Heart right ventricle (tissue), 16 donors: ENCODE measurements around the gene NFIL3. TPM values are rescaled to one million over a fixed set of nuclear protein-coding genes. Genes with fewer than 3 reads are reported as not detected.

Experiments
- ATAC-seq, 8 donors: fragments of 200-7000 bp; cut with Tn5 transposase; one replicate each; pipeline ENCODE4 v1.9.1; 2020; ENCODE audit warnings: mild to moderate bottlenecking in 8 of 8, moderate library complexity in 8 of 8, moderate number of reproducible peaks in 1 of 8
- DNase-seq, 2 donors: peaks; one replicate each; pipeline ENCODE4 v3.0.0-alpha.2; 2020
- H3K27ac ChIP-seq, 10 donors: fragments of 200-600 bp; sonication (generic) in 2 of 10; one replicate each; pipeline versions ENCODE4 v1.5.0 to v1.8.0; 2020 to 2022; ENCODE audit warnings: mild to moderate bottlenecking in 3 of 10
- H3K27me3 ChIP-seq, 7 donors: fragments of 200-600 bp; one replicate each; pipeline ENCODE4 v1.8.0; 2021 to 2022; ENCODE audit warnings: mild to moderate bottlenecking in 2 of 7
- H3K36me3 ChIP-seq, 9 donors: fragments of 200-600 bp; sonication (generic) in 1 of 9; one replicate each; pipeline versions ENCODE4 v1.5.0 to v1.8.0; 2020 to 2022; ENCODE audit warnings: mild to moderate bottlenecking in 2 of 9
- H3K4me1 ChIP-seq, 9 donors: fragments of 200-600 bp; sonication (generic) in 1 of 9; one replicate each; pipeline versions ENCODE4 v1.5.0 to v1.8.0; 2020 to 2022; ENCODE audit warnings: mild to moderate bottlenecking in 4 of 9
- H3K4me3 ChIP-seq, 10 donors: fragments of 200-600 bp; sonication (generic) in 2 of 10; one replicate each; pipeline versions ENCODE4 v1.5.0 to v1.8.0; 2020 to 2022; ENCODE audit warnings: mild to moderate bottlenecking in 7 of 10, moderate library complexity in 2 of 10
- H3K9me3 ChIP-seq, 11 donors: fragments of 200-600 bp in 10 of 11; sonication (generic) in 2 of 11; one replicate each; pipeline versions ENCODE4 v1.5.0 to v1.8.0; 2013 to 2022; ENCODE audit warnings: mild to moderate bottlenecking in 2 of 11, control low read depth in 1 of 11, moderate library complexity in 1 of 11
- WGBS, 2 donors: extraction: QIAGEN DNeasy Blood & Tissue Kit; methylation state at CpG; one replicate each; pipeline ENCODE4 v1.1.7; 2013; ENCODE audit warnings: inconsistent platforms in 1 of 2; 5-methylcytosine and 5-hydroxymethylcytosine counted together
- intact Hi-C, 10 donors: fragments of 100-400 bp; cut with DNase I; formaldehyde crosslinking; loops; one replicate each; pipeline versions ENCODE4 v1.11.1 to v1.14.2; 2022
- polyA plus RNA-seq, 2 donors: library from polyadenylated mRNA; stranded (reverse); fragments of 200-250 nt; gene quantifications; one replicate each; pipeline ENCODE4 v1.2.3, GENCODE V29; 2013
- total RNA-seq, 10 donors: library from RNA; stranded (reverse); fragmentation: NEBNext Ultra II Directional in 3 of 10; extraction: Animal tissue kit (Norgen Biotek cat#: 25700) in 3 of 10; gene quantifications; one replicate each; pipeline versions ENCODE4 v1.2.1 to v1.2.4, GENCODE V29; 2021 to 2023
- TF ChIP-seq, protein P1 (sequence below), 9 donors: fragments of 200-600 bp; sonication (generic) in 2 of 9; IDR thresholded peaks; one replicate each; pipeline versions ENCODE4 v1.5.0 to v1.8.0; 2021 to 2022; ENCODE audit warnings: antibody characterized with exemption in 9 of 9, mild to moderate bottlenecking in 5 of 9, moderate library complexity in 1 of 9
- donor health status: Arrhythmogenic right ventricular cardiomyopathy.
- donor health status: ischemic (EF 13 %, LVEDD 7.1; RV severe dilation, severe dysfunction).
- donor health status: healthy with polysubstance abuse.
- donor health status: DM: no; HTN: yes; CAD: no.
- donor health status: DM: no; HTN: no; CAD: no.
- donor health status: ischemic (EF 25% LVEDD 6.9; RV normal size, moderate dysfunction).
- donor health status: ischemic (EF 25% LVEDD 5.7; RV mildly dilated, moderate dysfunction).
- donor health status: healthy.
- donor health status: DM: yes; HTN: yes; CAD: no.
- donor health status: Ischemic cardiomyopathy.
- donor health status: ischemic (EF 35%, LVEDD 5.7; RV mildly dilated, moderate dysfunction).
- donor health status: nonischemic (EF 11% LVEDD 7.7; RV severe dilation, severe dysfunction).
- donor health status: DM: yes; HTN: yes; CAD: no.
- donor health status: PGD.
- donor health status: ischemic (EF 29% LVEDD 5.4; RV normal size, mild dysfunction).
- donor health status: nonischemic (EF 23%, LVEDD 6.1; RV moderate dilation, normal function).

The NFIL3 gene
- total and polyA plus RNA-seq, 12 donors: 10.8 to 88.0 (median 26.9) TPM

DNA sequence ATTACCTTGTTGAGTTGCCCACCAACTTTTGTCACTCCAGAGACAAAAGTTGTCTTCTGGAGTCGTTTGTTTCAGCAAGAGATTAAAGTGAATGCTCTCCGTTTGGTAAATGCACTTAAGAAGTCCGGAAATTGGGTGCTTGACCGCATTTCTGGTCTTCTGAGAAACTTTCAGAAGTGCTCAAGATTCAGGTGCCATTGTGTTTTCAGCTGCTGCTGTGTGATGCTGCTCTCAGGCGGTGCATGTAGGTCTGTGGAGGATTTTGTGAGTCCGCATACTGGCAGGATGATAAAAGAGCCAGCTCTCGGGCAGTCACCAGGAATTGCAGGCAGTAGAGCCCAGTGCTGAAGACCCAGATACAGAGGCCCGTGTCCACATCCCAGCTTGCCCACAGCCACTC, 5.9 kb upstream of the NFIL3 start:
- 84 to 87% methylated on average over 8 of the region's 8 CpGs for WGBS, 2 donors
- DNase-seq (no peak), ATAC-seq (no peak)
- Histone ChIP-seq H3K27ac (peak overlapping the region in 1 of 10 donors; percentile 22), H3K27me3 (no peaks in the 10 kb centered on the region), H3K4me3 (no peak overlapping the region), H3K4me1 (peaks cover 0 to 52% (median 7%) of the 10 kb centered on the region in 9 donors), H3K9me3 (no peaks in the 10 kb centered on the region), H3K36me3 (no peaks in the 10 kb centered on the region)
- intact Hi-C loops: loop anchor here in 8 of 10 donors (2.0 to 10.0 kb wide), 12 partner anchors 53 to 512 kb away; no protein-coding TSS in a partner anchor
- TF ChIP-seq, protein P1, sequence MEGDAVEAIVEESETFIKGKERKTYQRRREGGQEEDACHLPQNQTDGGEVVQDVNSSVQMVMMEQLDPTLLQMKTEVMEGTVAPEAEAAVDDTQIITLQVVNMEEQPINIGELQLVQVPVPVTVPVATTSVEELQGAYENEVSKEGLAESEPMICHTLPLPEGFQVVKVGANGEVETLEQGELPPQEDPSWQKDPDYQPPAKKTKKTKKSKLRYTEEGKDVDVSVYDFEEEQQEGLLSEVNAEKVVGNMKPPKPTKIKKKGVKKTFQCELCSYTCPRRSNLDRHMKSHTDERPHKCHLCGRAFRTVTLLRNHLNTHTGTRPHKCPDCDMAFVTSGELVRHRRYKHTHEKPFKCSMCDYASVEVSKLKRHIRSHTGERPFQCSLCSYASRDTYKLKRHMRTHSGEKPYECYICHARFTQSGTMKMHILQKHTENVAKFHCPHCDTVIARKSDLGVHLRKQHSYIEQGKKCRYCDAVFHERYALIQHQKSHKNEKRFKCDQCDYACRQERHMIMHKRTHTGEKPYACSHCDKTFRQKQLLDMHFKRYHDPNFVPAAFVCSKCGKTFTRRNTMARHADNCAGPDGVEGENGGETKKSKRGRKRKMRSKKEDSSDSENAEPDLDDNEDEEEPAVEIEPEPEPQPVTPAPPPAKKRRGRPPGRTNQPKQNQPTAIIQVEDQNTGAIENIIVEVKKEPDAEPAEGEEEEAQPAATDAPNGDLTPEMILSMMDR (IDR thresholded peaks at IDR 0.05): no peak

DNA sequence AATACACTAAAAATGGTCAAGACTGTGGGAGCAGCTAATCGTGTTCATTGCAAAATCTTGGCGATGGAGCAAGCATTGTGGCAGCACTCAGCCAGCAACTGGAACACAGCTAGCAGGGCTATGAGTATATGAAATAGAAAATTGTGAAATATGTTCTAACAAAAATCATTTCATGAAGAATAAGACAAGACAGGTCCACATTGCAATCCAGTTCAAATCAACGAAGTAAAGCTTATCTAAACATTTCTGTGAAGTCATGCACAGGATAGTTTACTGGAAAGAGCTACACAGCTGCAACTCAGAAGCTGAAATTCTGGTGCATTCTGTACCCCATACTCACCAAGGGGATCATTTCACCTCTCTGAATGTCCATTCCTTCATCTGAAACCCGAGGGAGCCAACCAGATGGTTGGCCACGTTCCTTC, 5.3 kb upstream of the NFIL3 start:
- H3K4me3 ChIP-seq: no peak overlapping the region
- no peaks in the 10 kb centered on the region for H3K27me3 ChIP-seq
- peak overlapping the region in 1 of 10 donors; percentile 71 for H3K27ac ChIP-seq
- ATAC-seq (no peak), DNase-seq (no peak)
- TF ChIP-seq, protein P1 (IDR thresholded peaks at IDR 0.05): no peak
- peaks cover 0 to 53% (median 8%) of the 10 kb centered on the region in 9 donors for H3K4me1 ChIP-seq
- intact Hi-C loops: loop anchor here in 8 of 10 donors (2.0 to 10.0 kb wide), 12 partner anchors 53 to 512 kb away; no protein-coding TSS in a partner anchor
- no peaks in the 10 kb centered on the region for H3K9me3 ChIP-seq
- H3K36me3 ChIP-seq: no peaks in the 10 kb centered on the region
- WGBS, 2 donors: 61 to 68% methylated on average over 5 of the region's 5 CpGs

DNA sequence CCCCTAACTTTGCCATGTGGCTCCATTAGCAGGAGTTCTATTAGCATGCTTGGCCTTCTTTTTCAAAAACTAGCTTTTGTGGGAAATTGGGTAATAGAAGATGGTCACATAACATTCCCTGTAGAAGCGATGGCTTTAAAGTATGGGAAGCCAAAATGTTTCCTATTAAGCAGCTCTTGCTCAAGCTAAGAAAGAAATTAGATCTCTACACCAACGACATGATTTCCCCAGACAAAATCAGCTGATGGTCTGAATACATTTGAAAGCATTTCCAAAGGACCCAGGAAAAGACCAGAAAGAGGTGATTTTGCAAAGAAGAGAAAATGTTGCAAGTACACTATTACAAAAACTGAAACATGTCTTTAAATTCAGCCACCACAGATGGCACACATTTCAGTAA, 4.8 kb upstream of the NFIL3 start:
- Histone ChIP-seq H3K4me1 (peaks cover 0 to 52% (median 8%) of the 10 kb centered on the region in 9 donors), H3K36me3 (no peaks in the 10 kb centered on the region), H3K9me3 (no peaks in the 10 kb centered on the region), H3K4me3 (no peak overlapping the region), H3K27ac (peak overlapping the region in 1 of 10 donors; percentile 71), H3K27me3 (no peaks in the 10 kb centered on the region)
- intact Hi-C loops: loop anchor here in 8 of 10 donors (2.0 to 10.0 kb wide), 12 partner anchors 54 to 511 kb away; no protein-coding TSS in a partner anchor
- DNase-seq: no peak
- TF ChIP-seq, protein P1 (IDR thresholded peaks at IDR 0.05): no peak
- WGBS, 2 donors: 75 to 81% methylated on average over 2 of the region's 2 CpGs
- ATAC-seq: no peak

DNA sequence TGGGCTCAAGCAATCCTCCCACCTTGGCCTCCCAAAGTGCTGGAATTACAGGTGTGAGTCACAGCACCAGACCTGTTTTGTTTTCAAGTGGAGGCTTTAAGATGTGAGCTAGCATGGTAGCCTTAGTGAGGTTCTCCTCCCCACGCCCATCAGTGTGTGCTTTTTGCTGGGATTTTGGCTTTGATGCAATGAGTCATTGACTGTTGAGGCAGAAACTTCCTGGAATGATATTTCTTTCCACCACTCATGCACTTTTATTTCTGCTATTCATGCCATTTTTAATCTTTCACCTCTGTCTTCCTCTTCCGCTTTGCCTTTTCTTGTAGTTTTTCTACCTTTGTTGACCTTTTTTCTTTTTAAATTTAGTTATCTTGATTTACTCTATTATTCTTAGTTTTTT, 4.2 kb upstream of the NFIL3 start:
- intact Hi-C loops: loop anchor here in 8 of 10 donors (2.0 to 10.0 kb wide), 12 partner anchors 54 to 511 kb away; no protein-coding TSS in a partner anchor
- Histone ChIP-seq H3K4me3 (no peak overlapping the region), H3K4me1 (peaks cover 0 to 46% (median 8%) of the 10 kb centered on the region in 9 donors), H3K36me3 (no peaks in the 10 kb centered on the region), H3K9me3 (no peaks in the 10 kb centered on the region), H3K27ac (peak overlapping the region in 1 of 10 donors; percentile 71), H3K27me3 (no peaks in the 10 kb centered on the region)
- WGBS, 2 donors: 79 to 83% methylated on average over 2 of the region's 2 CpGs
- ATAC-seq: no peak
- no peak for DNase-seq
- TF ChIP-seq, protein P1 (IDR thresholded peaks at IDR 0.05): no peak
